H9 (cell line): Measurements from ENCODE around the gene NHS. TPM values are rescaled to one million over a fixed set of nuclear protein-coding genes. Genes with fewer than 3 reads are reported as not detected.

Source experiments
- DNase-seq: peaks from one replicate; pipeline ENCODE4 v3.0.0-alpha.2; 2017
- H2AFZ ChIP-seq: one replicate; pipeline ENCODE4 v1.6.1; 2013; ENCODE audit warnings: mild to moderate bottlenecking, low read length, control low read depth, moderate library complexity
- H2AK5ac ChIP-seq: 2 replicates; pipeline ENCODE4 v1.6.1; 2013; ENCODE audit warnings: low read length, control low read depth, mixed read lengths; ENCODE audit not compliant: insufficient read length
- H2BK120ac ChIP-seq: one replicate; pipeline ENCODE4 v1.6.1; 2013; ENCODE audit warnings: low read depth, mild to moderate bottlenecking, low read length, control low read depth, inconsistent platforms; ENCODE audit not compliant: poor library complexity, severe bottlenecking
- H2BK12ac ChIP-seq: 2 replicates; pipeline ENCODE4 v1.6.1; 2013; ENCODE audit warnings: low read length, control low read depth, mixed read lengths, low read depth; ENCODE audit not compliant: insufficient read length
- H2BK15ac ChIP-seq: 2 replicates; pipeline ENCODE4 v1.6.1; 2013; ENCODE audit warnings: low read depth, low read length, control low read depth
- H2BK20ac ChIP-seq: one replicate; pipeline ENCODE4 v1.6.1; 2013; ENCODE audit warnings: low read depth, mild to moderate bottlenecking, low read length, control low read depth, inconsistent platforms; ENCODE audit not compliant: poor library complexity, severe bottlenecking
- H2BK5ac ChIP-seq: 2 replicates; pipeline ENCODE4 v1.6.1; 2013; ENCODE audit warnings: low read length, control low read depth, mixed read lengths; ENCODE audit not compliant: insufficient read length
- H3K14ac ChIP-seq: 2 replicates; pipeline ENCODE4 v1.6.1; 2013; ENCODE audit warnings: low read length, control low read depth; ENCODE audit not compliant: insufficient read depth
- H3K18ac ChIP-seq: 2 replicates; pipeline ENCODE4 v1.6.1; 2013; ENCODE audit warnings: low read depth, mild to moderate bottlenecking, mixed read lengths, low read length, control low read depth; ENCODE audit not compliant: insufficient read length
- H3K23ac ChIP-seq: 2 replicates; pipeline ENCODE4 v1.6.1; 2013; ENCODE audit warnings: low read length, control low read depth, mixed read lengths, low read depth; ENCODE audit not compliant: insufficient read length
- H3K23me2 ChIP-seq: 2 replicates; pipeline ENCODE4 v1.6.1; 2013; ENCODE audit warnings: low read depth, mild to moderate bottlenecking, mixed read lengths, low read length, control low read depth; ENCODE audit not compliant: insufficient read length, poor library complexity, severe bottlenecking
- H3K27ac ChIP-seq: 2 replicates; pipeline ENCODE4 v1.5.1; 2013; ENCODE audit warnings: low read length, control low read depth, mixed read lengths, low read depth; ENCODE audit not compliant: insufficient read length
- H3K27me3 ChIP-seq: 2 replicates; pipeline ENCODE4 v1.6.1; 2013; ENCODE audit warnings: low read length, control low read depth, inconsistent platforms; ENCODE audit not compliant: insufficient read depth
- H3K4ac ChIP-seq: 2 replicates; pipeline ENCODE4 v1.6.1; 2013; ENCODE audit warnings: low read depth, mild to moderate bottlenecking, control low read depth, inconsistent platforms, low read length, moderate library complexity
- H3K4me1 ChIP-seq: 2 replicates; pipeline ENCODE4 v1.6.1; 2013; ENCODE audit warnings: low read length, control low read depth, inconsistent platforms; ENCODE audit not compliant: insufficient read depth
- H3K4me2 ChIP-seq: 2 replicates; pipeline ENCODE4 v1.6.1; 2013; ENCODE audit warnings: low read length, control low read depth, mixed read lengths; ENCODE audit not compliant: insufficient read length, insufficient read depth
- H3K56ac ChIP-seq: 2 replicates; pipeline ENCODE4 v1.6.1; 2013; ENCODE audit warnings: low read depth, mild to moderate bottlenecking, mixed read lengths, low read length, control low read depth; ENCODE audit not compliant: insufficient read length
- H3K79me1 ChIP-seq: 2 replicates; pipeline ENCODE4 v1.6.1; 2013; ENCODE audit warnings: low read depth, mild to moderate bottlenecking, moderate library complexity, low read length, control low read depth, inconsistent platforms; ENCODE audit not compliant: insufficient read depth, poor library complexity, severe bottlenecking
- H3K79me2 ChIP-seq: 2 replicates; pipeline ENCODE4 v1.6.1; 2013; ENCODE audit warnings: low read length, control low read depth, inconsistent platforms; ENCODE audit not compliant: insufficient read depth
- H3K9ac ChIP-seq: 2 replicates; pipeline ENCODE4 v1.6.1; 2013; ENCODE audit warnings: low read length, control low read depth, mixed read lengths; ENCODE audit not compliant: insufficient read length; ENCODE audit errors: extremely low read depth
- H3K9me3 ChIP-seq: one replicate; pipeline ENCODE4 v1.6.1; 2013; ENCODE audit warnings: low read depth, low read length, inconsistent platforms; ENCODE audit not compliant: control insufficient read depth
- H3T11ph ChIP-seq: one replicate; pipeline ENCODE4 v1.6.1; 2013; ENCODE audit warnings: mild to moderate bottlenecking, low read length, control low read depth, inconsistent platforms
- H4K20me1 ChIP-seq: one replicate; pipeline ENCODE4 v1.6.1; 2013; ENCODE audit not compliant: control insufficient read depth, insufficient read length, insufficient read depth
- H4K5ac ChIP-seq: 2 replicates; pipeline ENCODE4 v1.6.1; 2013; ENCODE audit warnings: low read depth, mild to moderate bottlenecking, mixed read lengths, low read length, control low read depth; ENCODE audit not compliant: insufficient read length
- H4K8ac ChIP-seq: replicated peaks from 2 replicates; pipeline ENCODE4 v1.6.1; 2013; ENCODE audit warnings: low read length, control low read depth, mixed read lengths, low read depth; ENCODE audit not compliant: insufficient read length
- H4K91ac ChIP-seq: 2 replicates; pipeline ENCODE4 v1.6.1; 2013; ENCODE audit warnings: low read depth, mild to moderate bottlenecking, moderate library complexity, mixed read lengths, low read length, control low read depth; ENCODE audit not compliant: insufficient read length
- H3K27ac Mint-ChIP-seq, 3 experiments: 2 replicates in 2 of 3; 3 replicates in 1 of 3; pipeline ENCODE4 v1.8.0; 2020 to 2021; ENCODE audit warnings: mixed read lengths in 3 of 3, mild to moderate bottlenecking in 1 of 3, moderate library complexity in 1 of 3
- H3K27me3 Mint-ChIP-seq: 2 replicates; pipeline ENCODE4 v1.8.0; 2021; ENCODE audit warnings: low read depth, mild to moderate bottlenecking, moderate library complexity, mixed read lengths
- H3K36me3 Mint-ChIP-seq, 3 experiments: 2 replicates in 2 of 3; 3 replicates in 1 of 3; pipeline ENCODE4 v1.8.0; 2020 to 2021; ENCODE audit warnings: low read depth in 3 of 3, mixed read lengths in 3 of 3; ENCODE audit not compliant: insufficient read depth in 1 of 3
- H3K4me1 Mint-ChIP-seq, 2 experiments: 2 replicates each; pipeline ENCODE4 v1.8.0; 2020; ENCODE audit warnings: mixed read lengths in 2 of 2
- H3K4me3 Mint-ChIP-seq, 2 experiments: 2 replicates in 1 of 2; 3 replicates in 1 of 2; pipeline ENCODE4 v1.8.0; 2020 to 2021; ENCODE audit warnings: mild to moderate bottlenecking in 2 of 2, mixed read lengths in 2 of 2, moderate library complexity in 1 of 2
- H3K9me3 Mint-ChIP-seq, 2 experiments: 2 replicates in 1 of 2; 3 replicates in 1 of 2; pipeline ENCODE4 v1.8.0; 2020; ENCODE audit warnings: mild to moderate bottlenecking in 2 of 2, mixed read lengths in 2 of 2, moderate library complexity in 1 of 2
- WGBS: extraction: QIAGEN DNeasy Blood & Tissue Kit; methylation state at CpG from one replicate; pipeline ENCODE4 v1.1.7; 2013; ENCODE audit warnings: missing lambda C conversion rate, low lambda C conversion rate, mixed read lengths; ENCODE audit not compliant: insufficient read length; ENCODE audit errors: extremely low coverage; 5-methylcytosine and 5-hydroxymethylcytosine counted together
- total RNA-seq: library from RNA; stranded (reverse); gene quantifications from 2 replicates; pipeline ENCODE4 v1.2.1, GENCODE V29; 2021
- TF ChIP-seq, protein P1 (sequence below): fragments of 200-600 bp; sonication (generic); conservative IDR thresholded peaks from 3 replicates; pipeline ENCODE4 v1.8.0; 2021; ENCODE audit warnings: antibody characterized with exemption, mild to moderate bottlenecking

NHS gene
- total RNA-seq, 1 experiment from 2014 or later, result 8.7 TPM

DNA sequence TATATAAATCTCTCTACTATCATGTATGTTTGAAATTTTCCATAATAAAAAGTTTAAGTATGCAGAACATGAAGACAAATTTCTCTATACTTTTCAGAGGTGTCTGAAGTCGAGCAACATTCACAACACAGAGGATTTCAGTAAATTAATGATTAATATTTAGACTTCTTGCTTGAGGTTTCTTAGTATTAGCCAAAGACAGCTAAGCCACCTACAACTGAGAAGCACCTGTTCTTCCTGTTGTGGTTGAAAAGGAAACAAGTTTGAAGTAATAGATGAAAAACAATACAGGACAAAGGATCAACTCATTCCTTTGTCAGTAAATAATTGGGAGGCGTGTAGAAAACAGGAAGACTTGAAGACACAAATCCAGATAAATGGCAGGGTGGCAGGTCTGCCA, 383.4 kb downstream of the NHS start:
- H2BK120ac ChIP-seq, result no peak overlapping the region

More for the DNA sequence above, 383.4 kb downstream of the NHS start:
- Histone ChIP-seq H2BK5ac (no peak overlapping the region), H2BK15ac (no peak overlapping the region), H4K5ac (no peak overlapping the region), H3K27me3 (no peaks in the 10 kb centered on the region), H3K14ac (no peak overlapping the region), H3K23me2 (no peaks in the 10 kb centered on the region), H2AFZ (no peak overlapping the region), H2AK5ac (no peak overlapping the region), H3K18ac (no peak overlapping the region), H2BK20ac (no peak overlapping the region), H3K56ac (no peak overlapping the region), H3K79me1 (no peaks in the 10 kb centered on the region), H3K4me1 (no peaks in the 10 kb centered on the region), H3K9ac (no peak overlapping the region), H3T11ph (no peak overlapping the region), H4K20me1 (no peaks in the 10 kb centered on the region), H3K27ac (no peak overlapping the region), H4K8ac (no peak overlapping the region), H2BK12ac (no peak overlapping the region), H3K23ac (no peak overlapping the region), H3K4ac (no peak overlapping the region), H3K9me3 (no peaks in the 10 kb centered on the region), H3K4me2 (no peak overlapping the region), H4K91ac (no peak overlapping the region), H3K79me2 (no peaks in the 10 kb centered on the region)
- Mint-ChIP-seq H3K4me1 (no peaks in the 10 kb centered on the region), H3K27ac (no peak overlapping the region), H3K9me3 (peaks cover 24 to 39% of the 10 kb centered on the region in 2 experiments), H3K36me3 (no peaks in the 10 kb centered on the region), H3K4me3 (no peak overlapping the region), H3K27me3 (peaks cover 12% of the 10 kb centered on the region)
- no peak for DNase-seq
- TF ChIP-seq, protein P1, sequence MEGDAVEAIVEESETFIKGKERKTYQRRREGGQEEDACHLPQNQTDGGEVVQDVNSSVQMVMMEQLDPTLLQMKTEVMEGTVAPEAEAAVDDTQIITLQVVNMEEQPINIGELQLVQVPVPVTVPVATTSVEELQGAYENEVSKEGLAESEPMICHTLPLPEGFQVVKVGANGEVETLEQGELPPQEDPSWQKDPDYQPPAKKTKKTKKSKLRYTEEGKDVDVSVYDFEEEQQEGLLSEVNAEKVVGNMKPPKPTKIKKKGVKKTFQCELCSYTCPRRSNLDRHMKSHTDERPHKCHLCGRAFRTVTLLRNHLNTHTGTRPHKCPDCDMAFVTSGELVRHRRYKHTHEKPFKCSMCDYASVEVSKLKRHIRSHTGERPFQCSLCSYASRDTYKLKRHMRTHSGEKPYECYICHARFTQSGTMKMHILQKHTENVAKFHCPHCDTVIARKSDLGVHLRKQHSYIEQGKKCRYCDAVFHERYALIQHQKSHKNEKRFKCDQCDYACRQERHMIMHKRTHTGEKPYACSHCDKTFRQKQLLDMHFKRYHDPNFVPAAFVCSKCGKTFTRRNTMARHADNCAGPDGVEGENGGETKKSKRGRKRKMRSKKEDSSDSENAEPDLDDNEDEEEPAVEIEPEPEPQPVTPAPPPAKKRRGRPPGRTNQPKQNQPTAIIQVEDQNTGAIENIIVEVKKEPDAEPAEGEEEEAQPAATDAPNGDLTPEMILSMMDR, result no peak
- no CpG with 5 or more reads among the region's 2 CpGs for WGBS
